Parathyroid adenoma (tissue), 2 donors: Measurements from ENCODE around the gene SH3BP5L.

Source experiments
- H2AFZ ChIP-seq: fragments of 300-600 bp; sonication (generic); one replicate; pipeline ENCODE4 v1.7.0; 2017; ENCODE audit warnings: antibody characterized with exemption, mild to moderate bottlenecking
- H3K27ac ChIP-seq: fragments of 300-600 bp; sonication (generic); one replicate; pipeline ENCODE4 v1.7.0; 2017
- H3K27me3 ChIP-seq: fragments of 300-600 bp; sonication (generic); one replicate; pipeline ENCODE4 v1.7.0; 2017; ENCODE audit warnings: low read length; ENCODE audit not compliant: control insufficient read depth, insufficient read depth
- H3K36me3 ChIP-seq: fragments of 300-600 bp; sonication (generic); one replicate; pipeline ENCODE4 v1.7.0; 2017; ENCODE audit warnings: low read length; ENCODE audit not compliant: control insufficient read depth, insufficient read depth
- H3K4me1 ChIP-seq: fragments of 300-600 bp; sonication (generic); one replicate; pipeline ENCODE4 v1.7.0; 2017; ENCODE audit warnings: control low read depth
- H3K4me2 ChIP-seq: fragments of 300-600 bp; sonication (generic); one replicate; pipeline ENCODE4 v1.7.0; 2017; ENCODE audit warnings: low read length
- H3K4me3 ChIP-seq: fragments of 300-600 bp; sonication (generic); one replicate; pipeline ENCODE4 v1.7.0; 2017; ENCODE audit warnings: low read depth, low read length
- H3K79me2 ChIP-seq: fragments of 300-600 bp; sonication (generic); one replicate; pipeline ENCODE4 v1.7.0; 2017; ENCODE audit warnings: control low read depth
- H3K9ac ChIP-seq: fragments of 300-600 bp; sonication (generic); one replicate; pipeline ENCODE4 v1.7.0; 2017; ENCODE audit warnings: mild to moderate bottlenecking
- H3K9me3 ChIP-seq: fragments of 300-600 bp; sonication (generic); one replicate; pipeline ENCODE4 v1.7.0; 2017; ENCODE audit warnings: low read length; ENCODE audit not compliant: control insufficient read depth
- TF ChIP-seq, protein P1 (sequence below): fragments of 300-600 bp; sonication (generic); IDR thresholded peaks from one replicate; pipeline ENCODE4 v1.7.0; 2017; ENCODE audit warnings: antibody characterized with exemption, mild to moderate bottlenecking
- donor health status: primary hyperparathyroidism.

Gene SH3BP5L

DNA sequence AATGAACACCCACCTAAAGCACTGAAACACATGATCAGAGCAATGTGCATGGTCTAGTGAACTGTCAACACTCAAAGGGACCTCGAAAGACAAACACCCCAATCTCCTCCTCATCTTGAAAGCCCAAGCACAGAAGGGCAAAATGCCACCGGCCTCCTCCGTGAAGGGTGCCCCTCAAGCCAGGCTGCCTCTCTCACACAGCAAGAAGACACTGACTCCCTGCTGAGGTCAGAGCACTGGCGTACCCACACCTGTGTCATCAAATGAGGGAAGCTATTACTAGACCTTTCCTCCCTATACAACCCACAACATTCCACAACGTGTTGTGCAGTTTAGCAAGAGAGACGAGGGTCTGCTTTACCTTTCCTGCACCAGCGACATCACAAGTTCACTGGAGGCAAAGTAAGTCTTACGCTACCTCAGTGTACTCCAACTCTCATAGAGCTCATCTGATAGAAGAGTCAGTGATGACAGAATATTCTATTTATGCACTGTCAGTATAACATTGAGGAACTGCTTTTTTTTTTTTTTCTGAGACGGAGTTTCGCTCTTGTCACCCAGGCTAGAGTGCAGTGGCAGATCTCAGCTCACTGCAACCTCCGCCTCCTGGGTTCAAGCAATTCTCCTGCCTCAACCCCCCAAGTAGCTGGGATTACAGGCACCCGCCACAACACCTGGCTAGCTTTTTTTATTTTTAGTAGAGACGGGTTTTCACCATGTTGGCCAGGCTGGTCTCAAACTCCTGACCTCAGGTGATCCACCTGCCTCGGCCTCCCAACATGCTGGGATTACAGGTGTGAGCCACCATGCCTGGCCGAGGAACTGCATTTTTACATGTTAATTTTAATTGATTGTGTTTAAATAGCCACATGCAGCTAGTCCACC, 3.3 kb downstream of the SH3BP5L start:
- Histone ChIP-seq H3K4me1 (peaks cover 3% of the 10 kb centered on the region), H3K9ac (no peak overlapping the region)

DNA sequence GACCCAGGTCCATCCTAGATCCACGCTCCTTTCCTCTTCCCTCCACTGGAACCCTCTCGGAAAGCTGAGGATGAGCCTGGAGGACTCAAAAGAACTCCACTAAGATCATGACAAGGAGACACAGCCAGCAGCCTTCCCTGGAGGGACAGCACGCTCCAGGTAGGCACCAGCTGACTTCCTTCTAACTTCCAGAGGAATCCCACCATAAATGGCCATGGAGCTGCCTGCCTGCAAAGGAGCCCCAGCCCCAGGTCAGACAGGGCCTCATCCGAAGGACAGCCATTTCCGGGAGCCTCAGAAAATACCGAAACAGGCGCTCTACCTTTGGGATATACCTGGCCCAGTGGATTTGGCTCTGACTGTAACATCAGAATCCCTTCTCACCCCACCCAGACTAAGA, 4.1 kb downstream of the SH3BP5L start:
- Histone ChIP-seq H3K27me3 (no peaks in the 10 kb centered on the region), H3K36me3 (no peaks in the 10 kb centered on the region), H3K9me3 (no peaks in the 10 kb centered on the region), H3K4me2 (no peak overlapping the region), H3K79me2 (peaks cover 17% of the 10 kb centered on the region), H3K27ac (no peak overlapping the region), H3K4me1 (peaks cover 3% of the 10 kb centered on the region), H2AFZ (no peak overlapping the region), H3K9ac (no peak overlapping the region), H3K4me3 (no peak overlapping the region)
- TF ChIP-seq, protein P1, sequence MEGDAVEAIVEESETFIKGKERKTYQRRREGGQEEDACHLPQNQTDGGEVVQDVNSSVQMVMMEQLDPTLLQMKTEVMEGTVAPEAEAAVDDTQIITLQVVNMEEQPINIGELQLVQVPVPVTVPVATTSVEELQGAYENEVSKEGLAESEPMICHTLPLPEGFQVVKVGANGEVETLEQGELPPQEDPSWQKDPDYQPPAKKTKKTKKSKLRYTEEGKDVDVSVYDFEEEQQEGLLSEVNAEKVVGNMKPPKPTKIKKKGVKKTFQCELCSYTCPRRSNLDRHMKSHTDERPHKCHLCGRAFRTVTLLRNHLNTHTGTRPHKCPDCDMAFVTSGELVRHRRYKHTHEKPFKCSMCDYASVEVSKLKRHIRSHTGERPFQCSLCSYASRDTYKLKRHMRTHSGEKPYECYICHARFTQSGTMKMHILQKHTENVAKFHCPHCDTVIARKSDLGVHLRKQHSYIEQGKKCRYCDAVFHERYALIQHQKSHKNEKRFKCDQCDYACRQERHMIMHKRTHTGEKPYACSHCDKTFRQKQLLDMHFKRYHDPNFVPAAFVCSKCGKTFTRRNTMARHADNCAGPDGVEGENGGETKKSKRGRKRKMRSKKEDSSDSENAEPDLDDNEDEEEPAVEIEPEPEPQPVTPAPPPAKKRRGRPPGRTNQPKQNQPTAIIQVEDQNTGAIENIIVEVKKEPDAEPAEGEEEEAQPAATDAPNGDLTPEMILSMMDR = no peak

More for the DNA sequence above, 3.3 kb downstream of the SH3BP5L start:
- Histone ChIP-seq H3K79me2 (peaks cover 17% of the 10 kb centered on the region), H3K27ac (no peak overlapping the region), H3K36me3 (no peaks in the 10 kb centered on the region), H3K9me3 (no peaks in the 10 kb centered on the region), H3K27me3 (no peaks in the 10 kb centered on the region), H3K4me3 (no peak overlapping the region), H2AFZ (no peak overlapping the region), H3K4me2 (no peak overlapping the region)
- TF ChIP-seq, protein P1 = no peak

DNA sequence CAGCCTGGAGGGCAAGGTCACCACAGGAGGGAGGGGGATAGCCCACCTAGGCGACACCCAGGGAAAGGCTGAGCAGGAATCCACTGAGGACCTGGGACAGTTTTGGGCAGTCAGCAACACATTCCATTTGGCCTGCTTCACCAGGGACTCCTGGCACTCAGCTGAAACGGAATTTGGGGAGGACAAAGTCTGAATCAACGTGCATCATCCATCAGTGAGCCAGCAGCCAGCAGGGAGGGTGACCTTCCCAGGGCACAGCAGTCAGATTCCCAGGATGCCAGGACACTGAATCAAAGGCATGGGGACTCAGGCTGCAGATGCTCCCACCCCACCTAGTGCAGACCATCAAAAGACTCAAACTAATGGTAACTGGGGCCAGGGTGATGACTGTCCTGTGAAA, 4.6 kb downstream of the SH3BP5L start:
- Histone ChIP-seq H3K27ac (no peak overlapping the region), H2AFZ (no peak overlapping the region), H3K27me3 (no peaks in the 10 kb centered on the region), H3K4me1 (peaks cover 3% of the 10 kb centered on the region), H3K9me3 (no peaks in the 10 kb centered on the region), H3K4me2 (no peak overlapping the region), H3K4me3 (no peak overlapping the region), H3K79me2 (peaks cover 17% of the 10 kb centered on the region), H3K36me3 (no peaks in the 10 kb centered on the region), H3K9ac (no peak overlapping the region)
- TF ChIP-seq, protein P1 = no peak

DNA sequence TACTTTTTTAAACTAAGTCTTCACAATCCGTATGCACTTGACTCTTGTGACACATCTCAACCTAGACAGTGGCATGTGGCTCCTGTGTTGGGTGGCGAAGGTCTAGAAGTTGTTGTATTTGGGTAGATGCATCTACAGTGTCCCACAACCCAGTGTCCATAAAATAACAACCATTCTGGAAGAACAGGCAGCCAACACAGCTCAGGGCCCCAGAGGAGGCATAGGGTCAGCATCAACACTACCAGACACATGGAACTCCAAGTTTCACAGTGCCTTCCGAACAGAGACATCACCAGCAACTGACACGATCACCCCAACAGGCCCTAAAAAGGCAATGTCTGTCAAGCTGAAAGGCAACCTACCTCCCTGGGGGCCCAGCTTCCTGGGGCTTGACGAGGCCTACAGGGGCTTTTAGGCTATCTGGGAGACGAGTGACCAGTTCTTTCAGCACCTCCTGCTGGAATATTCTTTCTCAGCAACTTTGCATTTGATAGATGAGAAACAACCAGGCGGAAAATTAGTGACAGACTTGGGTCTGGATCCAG, 5.6 kb downstream of the SH3BP5L start:
- Histone ChIP-seq H3K79me2 (peaks cover 13% of the 10 kb centered on the region), H3K4me1 (peaks cover 3% of the 10 kb centered on the region), H3K9ac (no peak overlapping the region), H3K27ac (no peak overlapping the region), H3K36me3 (no peaks in the 10 kb centered on the region), H3K27me3 (no peaks in the 10 kb centered on the region), H3K4me2 (no peak overlapping the region), H2AFZ (no peak overlapping the region), H3K9me3 (no peaks in the 10 kb centered on the region), H3K4me3 (no peak overlapping the region)
- TF ChIP-seq, protein P1 = no peak
